SHP77 (cell line): Measurements from ENCODE around the gene NAA60.

Experiments used
- DNase-seq, 2 experiments: peaks; one replicate each; lab custom pipeline; 2025; lab: John Stamatoyannopoulos, UW

The NAA60 gene

GRCh38 chr16:3443108-3444031 lies at the start of gene NAA60, which contains the start of gene ZNF597:
NAA60 (plus strand) TSS chr16:3443680; CDS start chr16:3476228, 32,548 bp downstream.
ZNF597 (minus strand) TSS chr16:3443504; CDS start chr16:3443153, 351 bp downstream.
- DNase-seq, result peak; percentile 88 to 90

- DNase-seq, result no peak
Observed at GRCh38 chr16:3400446-3400778, 43.1 kb upstream of the NAA60 start.

- DNase-seq, result peak; percentile 96
Observed at GRCh38 chr16:3400779-3401688, 42.4 kb upstream of the NAA60 start, which contains the start of the genes ZNF174 and ZSCAN32. ZNF174 (plus strand) TSS chr16:3401215; CDS start chr16:3402005, 790 bp downstream. ZSCAN32 (minus strand) TSS chr16:3401004; CDS start chr16:3397557, 3,447 bp downstream.

GRCh38 chr16:3401719-3402397 lies 41.6 kb upstream of the NAA60 start:
- DNase-seq, result peak in 1 of 2 experiments; percentile 16

- no peak for DNase-seq
Observed at GRCh38 chr16:3408561-3409197, 34.8 kb upstream of the NAA60 start.

- no peak for DNase-seq
Observed at GRCh38 chr16:3413730-3414379, 29.6 kb upstream of the NAA60 start.

GRCh38 chr16:3431779-3432219 lies 11.7 kb upstream of the NAA60 start:
- no peak for DNase-seq

- DNase-seq, result no peak
Observed at GRCh38 chr16:3434373-3434772, 9.1 kb upstream of the NAA60 start.

GRCh38 chr16:3439637-3440036 lies 3.8 kb upstream of the NAA60 start:
- DNase-seq, result no peak

GRCh38 chr16:3444032-3444388 lies 530 bp downstream of the NAA60 start:
- peak; percentile 24 to 43 for DNase-seq

- no peak for DNase-seq
Observed at GRCh38 chr16:3454093-3454492, 10.6 kb downstream of the NAA60 start.

- no peak for DNase-seq
Observed at GRCh38 chr16:3454631-3455147, 11.2 kb downstream of the NAA60 start.

- DNase-seq, result peak; percentile 78 to 93
Observed at GRCh38 chr16:3457434-3458252, 14.2 kb downstream of the NAA60 start.

GRCh38 chr16:3458278-3458851 lies 14.9 kb downstream of the NAA60 start:
- DNase-seq, result no peak

GRCh38 chr16:3458852-3459361 lies 15.4 kb downstream of the NAA60 start:
- no peak for DNase-seq

- no peak for DNase-seq
Observed at GRCh38 chr16:3459401-3460090, 16.1 kb downstream of the NAA60 start.

GRCh38 chr16:3460121-3460520 lies 16.6 kb downstream of the NAA60 start:
- DNase-seq, result no peak

GRCh38 chr16:3460585-3460984 lies 17.1 kb downstream of the NAA60 start:
- DNase-seq, result no peak
